GM12878 (cell line): ENCODE measurements around the gene SIMC1.

ENCODE experiments used
- CHD2 ChIP-seq: IDR thresholded peaks from 2 replicates; pipeline ENCODE4 v1.6.1; 2011; ENCODE audit warnings: low read depth, low read length, improper control_type of control experiment, borderline replicate concordance
- ZNF384 ChIP-seq: IDR thresholded peaks from 2 replicates; pipeline ENCODE4 v1.6.1; 2012; ENCODE audit warnings: low read depth, mild to moderate bottlenecking, low read length, improper control_type of control experiment, borderline replicate concordance

DNA sequence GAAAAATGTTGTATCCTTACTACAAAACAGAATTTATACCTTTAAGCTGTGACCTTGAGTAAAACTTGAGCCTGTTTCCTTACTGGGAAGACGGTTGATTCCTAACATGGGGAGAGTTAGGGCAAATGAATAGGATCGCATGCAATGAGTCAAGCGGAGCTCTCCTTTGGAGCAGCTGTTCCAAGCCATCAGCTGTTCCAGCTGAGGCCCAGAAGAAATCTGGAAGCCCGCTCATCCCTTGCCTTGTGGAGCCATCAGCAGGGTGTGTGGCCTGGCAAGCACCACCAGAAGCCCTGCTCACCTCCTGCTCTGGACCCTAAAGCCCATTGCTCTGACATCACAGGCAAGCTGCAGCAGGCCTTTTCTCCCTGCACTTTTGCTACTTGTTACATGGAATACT, 115.3 kb downstream of the SIMC1 start:
- TF ChIP-seq CHD2, result no peak
- TF ChIP-seq ZNF384, result no peak
